VCaP (cell line): Measurements from ENCODE around the gene FMN2.
A peak's percentile ranks its signal among the peaks of the same experiment; 100 is the strongest.

ENCODE experiments used
- H3K27ac ChIP-seq: fragments of 450-650 bp; 2 replicates; pipeline ENCODE4 v1.5.1; 2017
- CTCF ChIP-seq: fragments of 450-650 bp; conservative IDR thresholded peaks from 2 replicates; pipeline ENCODE4 v1.5.1; 2017; ENCODE audit warnings: mild to moderate bottlenecking, moderate library complexity

The FMN2 gene

GRCh38 chr1:240287722-240288121, 196.0 kb downstream of the FMN2 start:
- H3K27ac ChIP-seq, result no peak overlapping the region
- TF ChIP-seq CTCF, result 0 out of 2 replicates have a peak, but pooled peaks have one; percentile 18

- TF ChIP-seq CTCF, result no peak
- H3K27ac ChIP-seq, result no peak overlapping the region
Measured at GRCh38 chr1:240293706-240294105, 202.0 kb downstream of the FMN2 start.

- no peak for TF ChIP-seq CTCF
- no peak overlapping the region for H3K27ac ChIP-seq
Measured at GRCh38 chr1:240294566-240294965, 202.9 kb downstream of the FMN2 start.

- TF ChIP-seq CTCF, result no peak
- H3K27ac ChIP-seq, result no peak overlapping the region
Measured at GRCh38 chr1:240295811-240296210, 204.1 kb downstream of the FMN2 start.

- no peak overlapping the region for H3K27ac ChIP-seq
- no peak for TF ChIP-seq CTCF
Measured at GRCh38 chr1:240304466-240304865, 212.8 kb downstream of the FMN2 start.

- TF ChIP-seq CTCF, result no peak
Measured at GRCh38 chr1:240306673-240307072, 215.0 kb downstream of the FMN2 start.

GRCh38 chr1:240308096-240308495, 216.4 kb downstream of the FMN2 start:
- no peak for TF ChIP-seq CTCF
- H3K27ac ChIP-seq, result no peak overlapping the region

More at GRCh38 chr1:240306673-240307072, 215.0 kb downstream of the FMN2 start:
- H3K27ac ChIP-seq, result no peak overlapping the region

- TF ChIP-seq CTCF, result no peak
- peak overlapping the region; percentile 43 for H3K27ac ChIP-seq
Measured at GRCh38 chr1:240309769-240310168, 218.1 kb downstream of the FMN2 start.
